ENCODE data around the gene TMEM132C.

DNA sequence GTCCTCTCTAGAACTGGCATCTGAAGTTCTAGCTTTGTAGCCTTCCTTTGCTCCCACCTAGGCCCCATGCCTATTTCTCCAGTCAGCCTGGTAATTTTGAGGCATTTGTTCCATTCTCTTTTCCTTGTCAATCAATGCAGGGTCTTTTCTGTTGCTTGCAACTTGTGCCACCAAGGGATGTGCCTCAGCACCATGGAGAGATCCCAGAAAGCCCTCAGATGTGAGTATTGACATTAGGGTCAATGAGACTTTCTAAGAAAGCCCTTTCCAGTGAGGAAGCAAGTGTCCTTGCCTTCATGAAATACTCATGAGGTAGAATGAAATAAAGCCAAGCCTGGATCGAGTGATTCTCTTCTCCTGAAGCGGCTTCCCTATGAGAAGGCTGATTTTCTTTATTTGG is 342.9 kb downstream of the TMEM132C start:
- TF ChIP-seq, protein P1, sequence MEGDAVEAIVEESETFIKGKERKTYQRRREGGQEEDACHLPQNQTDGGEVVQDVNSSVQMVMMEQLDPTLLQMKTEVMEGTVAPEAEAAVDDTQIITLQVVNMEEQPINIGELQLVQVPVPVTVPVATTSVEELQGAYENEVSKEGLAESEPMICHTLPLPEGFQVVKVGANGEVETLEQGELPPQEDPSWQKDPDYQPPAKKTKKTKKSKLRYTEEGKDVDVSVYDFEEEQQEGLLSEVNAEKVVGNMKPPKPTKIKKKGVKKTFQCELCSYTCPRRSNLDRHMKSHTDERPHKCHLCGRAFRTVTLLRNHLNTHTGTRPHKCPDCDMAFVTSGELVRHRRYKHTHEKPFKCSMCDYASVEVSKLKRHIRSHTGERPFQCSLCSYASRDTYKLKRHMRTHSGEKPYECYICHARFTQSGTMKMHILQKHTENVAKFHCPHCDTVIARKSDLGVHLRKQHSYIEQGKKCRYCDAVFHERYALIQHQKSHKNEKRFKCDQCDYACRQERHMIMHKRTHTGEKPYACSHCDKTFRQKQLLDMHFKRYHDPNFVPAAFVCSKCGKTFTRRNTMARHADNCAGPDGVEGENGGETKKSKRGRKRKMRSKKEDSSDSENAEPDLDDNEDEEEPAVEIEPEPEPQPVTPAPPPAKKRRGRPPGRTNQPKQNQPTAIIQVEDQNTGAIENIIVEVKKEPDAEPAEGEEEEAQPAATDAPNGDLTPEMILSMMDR (IDR thresholded peaks at IDR 0.05): no peak
- TF ChIP-seq EZH2 (IDR thresholded peaks at IDR 0.05): no peak
- TF ChIP-seq EZH2phosphoT487 (IDR thresholded peaks at IDR 0.05): no peak
